Panc1 (cell line): Measurements from ENCODE around the gene NPTX1.

Source experiments
- POLR2AphosphoS5 ChIP-seq: IDR thresholded peaks from 2 replicates; pipeline ENCODE4 v1.6.1; 2012; ENCODE audit warnings: mild to moderate bottlenecking, low read depth, low read length, moderate library complexity
- TF ChIP-seq, protein P1 (sequence below): fragments of 450-650 bp; IDR thresholded peaks from 2 replicates; pipeline ENCODE4 v1.5.1; 2017; ENCODE audit warnings: mild to moderate bottlenecking
- TF ChIP-seq, protein P2 (sequence below), 2 experiments: IDR thresholded peaks; 2 replicates each; pipeline ENCODE4 v1.6.1; 2011 to 2012; ENCODE audit warnings: low read depth in 2 of 2, control low read depth in 1 of 2, low read length in 1 of 2, mild to moderate bottlenecking in 1 of 2, moderate library complexity in 1 of 2; ENCODE audit not compliant: insufficient read depth in 1 of 2

DNA sequence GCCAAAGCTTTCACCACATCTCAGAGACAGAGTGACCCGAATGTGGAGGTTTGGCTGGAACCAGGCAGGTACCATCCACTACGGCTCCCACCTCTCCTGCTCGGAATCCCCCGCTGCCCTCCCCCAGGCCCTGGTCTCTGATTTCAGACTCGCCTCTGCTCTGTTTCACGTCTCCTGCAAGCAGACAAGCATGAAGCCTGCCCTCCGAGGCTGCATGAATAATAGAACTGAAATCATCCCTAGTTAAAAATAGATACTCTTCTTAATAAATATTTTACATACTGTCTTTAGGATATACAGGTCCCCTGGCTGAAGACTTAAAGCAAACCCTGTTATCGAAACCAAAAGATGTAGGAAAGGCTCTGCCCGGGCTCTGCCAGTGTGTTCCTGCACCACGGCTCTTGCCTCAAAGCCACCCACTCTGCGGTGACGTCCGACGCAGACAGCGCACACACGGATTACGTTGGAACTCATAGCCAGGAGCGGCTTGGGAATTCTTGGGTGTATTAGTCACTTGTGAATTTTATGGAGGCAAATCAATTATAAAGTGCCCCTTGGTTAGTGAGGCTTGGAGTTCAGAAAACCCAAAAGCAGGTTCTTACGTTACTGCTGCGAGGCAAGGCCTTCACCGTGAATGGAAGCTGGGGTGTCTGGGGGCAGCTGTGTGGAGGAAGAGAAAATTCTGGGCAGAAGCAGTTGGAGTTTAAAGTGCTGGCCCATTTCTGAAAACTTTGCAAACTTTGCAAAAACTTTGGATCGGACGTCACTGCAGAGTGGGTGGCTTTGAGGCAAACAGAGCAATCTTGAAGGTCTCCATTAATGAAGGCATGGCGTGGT lies 25.6 kb upstream of the NPTX1 start:
- TF ChIP-seq, protein P1, sequence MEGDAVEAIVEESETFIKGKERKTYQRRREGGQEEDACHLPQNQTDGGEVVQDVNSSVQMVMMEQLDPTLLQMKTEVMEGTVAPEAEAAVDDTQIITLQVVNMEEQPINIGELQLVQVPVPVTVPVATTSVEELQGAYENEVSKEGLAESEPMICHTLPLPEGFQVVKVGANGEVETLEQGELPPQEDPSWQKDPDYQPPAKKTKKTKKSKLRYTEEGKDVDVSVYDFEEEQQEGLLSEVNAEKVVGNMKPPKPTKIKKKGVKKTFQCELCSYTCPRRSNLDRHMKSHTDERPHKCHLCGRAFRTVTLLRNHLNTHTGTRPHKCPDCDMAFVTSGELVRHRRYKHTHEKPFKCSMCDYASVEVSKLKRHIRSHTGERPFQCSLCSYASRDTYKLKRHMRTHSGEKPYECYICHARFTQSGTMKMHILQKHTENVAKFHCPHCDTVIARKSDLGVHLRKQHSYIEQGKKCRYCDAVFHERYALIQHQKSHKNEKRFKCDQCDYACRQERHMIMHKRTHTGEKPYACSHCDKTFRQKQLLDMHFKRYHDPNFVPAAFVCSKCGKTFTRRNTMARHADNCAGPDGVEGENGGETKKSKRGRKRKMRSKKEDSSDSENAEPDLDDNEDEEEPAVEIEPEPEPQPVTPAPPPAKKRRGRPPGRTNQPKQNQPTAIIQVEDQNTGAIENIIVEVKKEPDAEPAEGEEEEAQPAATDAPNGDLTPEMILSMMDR: no peak
- TF ChIP-seq, protein P2, sequence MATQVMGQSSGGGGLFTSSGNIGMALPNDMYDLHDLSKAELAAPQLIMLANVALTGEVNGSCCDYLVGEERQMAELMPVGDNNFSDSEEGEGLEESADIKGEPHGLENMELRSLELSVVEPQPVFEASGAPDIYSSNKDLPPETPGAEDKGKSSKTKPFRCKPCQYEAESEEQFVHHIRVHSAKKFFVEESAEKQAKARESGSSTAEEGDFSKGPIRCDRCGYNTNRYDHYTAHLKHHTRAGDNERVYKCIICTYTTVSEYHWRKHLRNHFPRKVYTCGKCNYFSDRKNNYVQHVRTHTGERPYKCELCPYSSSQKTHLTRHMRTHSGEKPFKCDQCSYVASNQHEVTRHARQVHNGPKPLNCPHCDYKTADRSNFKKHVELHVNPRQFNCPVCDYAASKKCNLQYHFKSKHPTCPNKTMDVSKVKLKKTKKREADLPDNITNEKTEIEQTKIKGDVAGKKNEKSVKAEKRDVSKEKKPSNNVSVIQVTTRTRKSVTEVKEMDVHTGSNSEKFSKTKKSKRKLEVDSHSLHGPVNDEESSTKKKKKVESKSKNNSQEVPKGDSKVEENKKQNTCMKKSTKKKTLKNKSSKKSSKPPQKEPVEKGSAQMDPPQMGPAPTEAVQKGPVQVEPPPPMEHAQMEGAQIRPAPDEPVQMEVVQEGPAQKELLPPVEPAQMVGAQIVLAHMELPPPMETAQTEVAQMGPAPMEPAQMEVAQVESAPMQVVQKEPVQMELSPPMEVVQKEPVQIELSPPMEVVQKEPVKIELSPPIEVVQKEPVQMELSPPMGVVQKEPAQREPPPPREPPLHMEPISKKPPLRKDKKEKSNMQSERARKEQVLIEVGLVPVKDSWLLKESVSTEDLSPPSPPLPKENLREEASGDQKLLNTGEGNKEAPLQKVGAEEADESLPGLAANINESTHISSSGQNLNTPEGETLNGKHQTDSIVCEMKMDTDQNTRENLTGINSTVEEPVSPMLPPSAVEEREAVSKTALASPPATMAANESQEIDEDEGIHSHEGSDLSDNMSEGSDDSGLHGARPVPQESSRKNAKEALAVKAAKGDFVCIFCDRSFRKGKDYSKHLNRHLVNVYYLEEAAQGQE (IDR thresholded peaks at IDR 0.05; ENCODE audit: insufficient read depth in 1 of 2, low read depth in 2 of 2, low read length in 1 of 2): no peak
- no peak for TF ChIP-seq POLR2AphosphoS5
